HepG2 (cell line): ENCODE data around the gene KLC3. TPM values are rescaled to one million over a fixed set of nuclear protein-coding genes. Genes with fewer than 3 reads are reported as not detected.

ENCODE experiments used
- FOXO1 ChIP-seq: sonication (generic); formaldehyde crosslinking; IDR thresholded peaks from 2 replicates; pipeline ENCODE4 v1.4.0; 2020; ENCODE audit warnings: missing genetic modification reagents
- KMT2B ChIP-seq: IDR thresholded peaks from 2 replicates; pipeline ENCODE4 v1.6.1; 2016; ENCODE audit warnings: missing genetic modification reagents, missing compliant biosample characterization
- NCOR1 ChIP-seq: fragments of 200-600 bp; sonication (generic); IDR thresholded peaks from 2 replicates; pipeline ENCODE4 v1.7.0; 2017; ENCODE audit warnings: antibody characterized with exemption, low read length, borderline replicate concordance
- RAD51 ChIP-seq: fragments of 450-650 bp; IDR thresholded peaks from 2 replicates; pipeline ENCODE4 v1.6.1; 2016; ENCODE audit warnings: borderline replicate concordance
- SCMH1 ChIP-seq: sonication (generic); formaldehyde crosslinking; IDR thresholded peaks from 2 replicates; pipeline ENCODE4 v1.9.0; 2021; ENCODE audit warnings: missing genetic modification reagents, mild to moderate bottlenecking, borderline replicate concordance
- SETDB1 ChIP-seq: sonication (generic); formaldehyde crosslinking; IDR thresholded peaks from 2 replicates; pipeline ENCODE4 v1.5.1; 2020; ENCODE audit warnings: missing genetic modification reagents, mild to moderate bottlenecking, borderline replicate concordance
- ZNF121 ChIP-seq: sonication (generic); formaldehyde crosslinking; IDR thresholded peaks from 2 replicates; pipeline ENCODE4 v1.5.0; 2020; ENCODE audit warnings: mild to moderate bottlenecking, missing genetic modification reagents
- ZNF292 ChIP-seq: sonication (generic); formaldehyde crosslinking; IDR thresholded peaks from 2 replicates; pipeline ENCODE4 v1.8.1; 2022; ENCODE audit warnings: mild to moderate bottlenecking, low read depth, missing genetic modification reagents, borderline replicate concordance
- ZNF607 ChIP-seq: sonication (generic); formaldehyde crosslinking; IDR thresholded peaks from 2 replicates; pipeline ENCODE4 v1.5.1; 2020; ENCODE audit warnings: missing genetic modification reagents, mild to moderate bottlenecking, borderline replicate concordance
- polyA plus RNA-seq, 8 experiments: library from polyadenylated mRNA; depleted of rRNA in 3 of 8; stranded (reverse) in 7 of 8; unstranded in 1 of 8; fragments of >200 nt; fragmentation: Illumina TruSeq in 4 of 8; extraction: Trizol in 4 of 8; gene quantifications; 2 replicates each; pipeline versions ENCODE4 v1.2.1 to v1.2.3, GENCODE V29; 2011 to 2016; ENCODE audit warnings: low read depth in 4 of 8, missing spikeins in 1 of 8, mixed read lengths in 1 of 8; ENCODE audit not compliant: insufficient read depth in 1 of 8
- total RNA-seq, 5 experiments: library from RNA; depleted of rRNA; stranded (reverse); fragments of >200 nt; fragmentation: Illumina TruSeq; extraction: Trizol; gene quantifications; 2 replicates each; pipeline ENCODE4 v1.2.3, GENCODE V29; 2016; ENCODE audit warnings: low read depth in 1 of 5
- TF ChIP-seq, protein P1 (sequence below): sonication (generic); formaldehyde crosslinking; IDR thresholded peaks from 2 replicates; pipeline ENCODE4 v1.8.0; 2022; ENCODE audit warnings: missing genetic modification reagents, mild to moderate bottlenecking, inconsistent platforms, borderline replicate concordance
- TF ChIP-seq, protein P2 (sequence below): sonication (generic); formaldehyde crosslinking; IDR thresholded peaks from 2 replicates; pipeline ENCODE4 v1.4.0; 2020; ENCODE audit warnings: mild to moderate bottlenecking, missing genetic modification reagents
- TF ChIP-seq, protein P3 (sequence below): sonication (generic); formaldehyde crosslinking; IDR thresholded peaks from 2 replicates; pipeline ENCODE4 v1.4.0; 2020; ENCODE audit warnings: mild to moderate bottlenecking, missing genetic modification reagents

KLC3 gene
- total and polyA plus RNA-seq, 2 of the 13 experiments (the other 11 are each of a cell fraction or from before 2014, with no cell fraction given) = 0.13 TPM; not detected in 1

DNA sequence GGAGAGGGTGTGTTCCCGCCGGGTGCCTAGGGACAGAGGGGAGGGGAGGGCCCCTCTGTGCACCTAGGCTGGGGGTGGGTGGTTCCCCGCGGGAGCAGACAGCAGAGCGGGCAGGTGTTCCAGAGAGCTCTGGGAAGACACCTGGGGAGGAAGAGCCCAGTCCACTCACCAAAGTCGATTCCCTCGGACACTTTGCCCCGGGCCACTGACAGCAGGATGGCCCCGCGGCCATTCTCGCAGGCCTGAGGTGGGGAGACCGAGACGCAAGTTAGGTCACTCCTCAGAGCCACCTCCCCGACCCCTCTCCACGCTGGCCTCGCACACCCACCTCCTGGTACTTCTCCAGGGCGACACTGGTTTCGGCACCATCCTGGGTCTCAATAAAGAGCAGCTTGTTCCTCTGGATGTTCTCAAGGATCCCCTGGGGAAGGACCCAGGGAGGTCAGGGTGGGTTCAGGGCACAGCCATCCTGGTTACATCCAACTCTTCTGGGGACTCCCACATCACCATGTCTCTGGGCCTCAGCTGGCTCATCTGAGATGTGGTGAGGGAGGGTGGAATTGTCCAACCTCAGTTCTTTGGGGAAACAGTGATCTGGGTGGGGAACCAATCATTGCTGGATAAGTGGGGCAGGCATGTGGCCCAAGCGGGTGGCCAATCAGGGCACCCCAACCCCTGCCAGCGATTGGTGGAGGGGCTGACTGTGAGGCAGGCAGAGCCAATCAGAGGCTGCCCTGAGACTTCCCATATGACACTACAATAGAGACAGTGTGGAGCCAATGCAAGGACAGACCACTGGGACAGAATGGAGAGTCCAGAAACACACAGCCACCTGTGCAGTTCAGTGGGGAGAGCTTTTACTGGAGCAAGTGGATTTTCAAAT, 12.6 kb downstream of the KLC3 start (continued):
- TF ChIP-seq, protein P1, sequence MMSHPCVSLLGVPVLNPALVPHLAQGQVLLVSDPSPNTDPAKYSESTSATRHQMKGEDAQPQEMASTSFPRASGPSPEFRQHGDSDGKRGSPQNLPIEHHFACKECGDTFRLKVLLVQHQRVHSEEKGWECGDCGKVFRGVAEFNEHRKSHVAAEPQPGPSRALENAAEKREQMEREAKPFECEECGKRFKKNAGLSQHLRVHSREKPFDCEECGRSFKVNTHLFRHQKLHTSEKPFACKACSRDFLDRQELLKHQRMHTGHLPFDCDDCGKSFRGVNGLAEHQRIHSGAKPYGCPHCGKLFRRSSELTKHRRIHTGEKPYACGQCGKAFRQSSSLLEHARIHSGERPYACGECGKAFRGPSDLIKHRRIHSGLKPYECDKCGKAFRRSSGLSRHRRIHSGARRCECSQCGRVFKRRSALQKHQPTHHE (CRISPR knock-in tag) = no peak
- TF ChIP-seq SCMH1 (CRISPR knock-in tag) (no peak), FOXO1 (no peak), ZNF607 (CRISPR knock-in tag) (no peak), SETDB1 (CRISPR knock-in tag) (no peak), KMT2B (CRISPR knock-in tag) (no peak), RAD51 (no peak), ZNF292 (CRISPR knock-in tag) (no peak), NCOR1 (no peak), ZNF121 (CRISPR knock-in tag) (no peak)
- TF ChIP-seq, protein P2, sequence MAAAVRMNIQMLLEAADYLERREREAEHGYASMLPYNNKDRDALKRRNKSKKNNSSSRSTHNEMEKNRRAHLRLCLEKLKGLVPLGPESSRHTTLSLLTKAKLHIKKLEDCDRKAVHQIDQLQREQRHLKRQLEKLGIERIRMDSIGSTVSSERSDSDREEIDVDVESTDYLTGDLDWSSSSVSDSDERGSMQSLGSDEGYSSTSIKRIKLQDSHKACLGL (CRISPR knock-in tag) = no peak
- TF ChIP-seq, protein P3, sequence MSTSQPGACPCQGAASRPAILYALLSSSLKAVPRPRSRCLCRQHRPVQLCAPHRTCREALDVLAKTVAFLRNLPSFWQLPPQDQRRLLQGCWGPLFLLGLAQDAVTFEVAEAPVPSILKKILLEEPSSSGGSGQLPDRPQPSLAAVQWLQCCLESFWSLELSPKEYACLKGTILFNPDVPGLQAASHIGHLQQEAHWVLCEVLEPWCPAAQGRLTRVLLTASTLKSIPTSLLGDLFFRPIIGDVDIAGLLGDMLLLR (CRISPR knock-in tag) = no peak
